DOHH2 (cell line): ENCODE results near the gene RBM26.

Experiments
- H3F3A ChIP-seq: fragments of 200-600 bp; sonication (generic), shearing (Covaris generic); 2 replicates; pipeline ENCODE4 v1.6.0; 2016; ENCODE audit warnings: antibody characterized with exemption, mild to moderate bottlenecking; ENCODE audit not compliant: control insufficient read depth, insufficient read depth
- H3K27ac ChIP-seq: fragments of 200-600 bp; sonication (generic); 2 replicates; pipeline ENCODE4 v1.5.1; 2014; ENCODE audit warnings: low read depth, mild to moderate bottlenecking, low read length, moderate library complexity
- H3K27me3 ChIP-seq: fragments of 200-600 bp; sonication (generic); 2 replicates; pipeline ENCODE4 v1.6.1; 2014; ENCODE audit warnings: mild to moderate bottlenecking, low read length, mixed read lengths; ENCODE audit not compliant: control insufficient read depth
- H3K36me3 ChIP-seq: fragments of 200-600 bp; sonication (generic); 2 replicates; pipeline ENCODE4 v1.6.1; 2014; ENCODE audit warnings: mild to moderate bottlenecking, low read length, moderate library complexity, mixed read lengths; ENCODE audit not compliant: control insufficient read depth
- H3K4me1 ChIP-seq: fragments of 200-600 bp; sonication (generic); 2 replicates; pipeline ENCODE4 v1.6.1; 2014; ENCODE audit warnings: mild to moderate bottlenecking, low read length, mixed read lengths; ENCODE audit not compliant: control insufficient read depth
- H3K4me2 ChIP-seq: fragments of 200-600 bp; sonication (generic); 2 replicates; pipeline ENCODE4 v1.6.0; 2014; ENCODE audit warnings: mild to moderate bottlenecking, low read length, moderate library complexity
- H3K4me3 ChIP-seq: fragments of 200-600 bp; sonication (generic); 2 replicates; pipeline ENCODE4 v1.5.1; 2014; ENCODE audit warnings: mild to moderate bottlenecking, low read length, mixed read lengths
- H3K79me2 ChIP-seq: fragments of 200-600 bp; sonication (generic); 2 replicates; pipeline ENCODE4 v1.6.1; 2014; ENCODE audit warnings: mild to moderate bottlenecking, low read length, mixed read lengths; ENCODE audit not compliant: control insufficient read depth
- H3K9me2 ChIP-seq: fragments of 200-600 bp; sonication (generic); replicated peaks from 2 replicates; pipeline ENCODE4 v1.6.1; 2014; ENCODE audit warnings: mild to moderate bottlenecking, low read length, mixed read lengths; ENCODE audit not compliant: control insufficient read depth
- H3K9me3 ChIP-seq: fragments of 200-600 bp; sonication (generic); 2 replicates; pipeline ENCODE4 v1.6.1; 2014; ENCODE audit warnings: antibody characterized with exemption, low read length, mixed read lengths; ENCODE audit not compliant: control insufficient read depth, insufficient read depth
- H4K20me1 ChIP-seq: fragments of 200-600 bp; sonication (generic); 2 replicates; pipeline ENCODE4 v1.6.0; 2014; ENCODE audit warnings: low read depth, mild to moderate bottlenecking, antibody characterized with exemption, low read length, moderate library complexity; ENCODE audit not compliant: control insufficient read depth, insufficient read depth
- CTCF ChIP-seq: fragments of 200-600 bp; sonication (generic); IDR thresholded peaks from one replicate; pipeline ENCODE4 v1.5.1; 2014; ENCODE audit warnings: antibody characterized with exemption, mild to moderate bottlenecking, low read depth, low read length; ENCODE audit not compliant: poor library complexity, severe bottlenecking
- EZH2phosphoT487 ChIP-seq: fragments of 200-600 bp; sonication (generic); IDR thresholded peaks from 2 replicates; pipeline ENCODE4 v1.6.1; 2017; ENCODE audit warnings: borderline replicate concordance, mild to moderate bottlenecking, antibody characterized with exemption, low read length, moderate library complexity, mixed read lengths

Gene RBM26

GRCh38 chr13:79434556-79434955 lies 28.5 kb upstream of the RBM26 start:
- H3F3A ChIP-seq: no peaks in the 10 kb centered on the region
- H3K4me1 ChIP-seq: peaks cover 1% of the 10 kb centered on the region; the same call in 1 of the 2 replicates
- H3K79me2 ChIP-seq: no peaks in the 10 kb centered on the region
- H3K4me2 ChIP-seq: no peak overlapping the region
- H4K20me1 ChIP-seq: no peaks in the 10 kb centered on the region
- H3K9me2 ChIP-seq: no peaks in the 10 kb centered on the region
- no peak overlapping the region for H3K27ac ChIP-seq
- no peak for TF ChIP-seq CTCF
- no peak for TF ChIP-seq EZH2phosphoT487
- H3K36me3 ChIP-seq: no peaks in the 10 kb centered on the region
- no peak overlapping the region for H3K4me3 ChIP-seq
- no peaks in the 10 kb centered on the region for H3K27me3 ChIP-seq
- no peaks in the 10 kb centered on the region for H3K9me3 ChIP-seq

- Histone ChIP-seq H3K4me3 (no peak overlapping the region), H3K79me2 (no peaks in the 10 kb centered on the region), H3K4me1 (peaks cover 9% of the 10 kb centered on the region), H3K36me3 (no peaks in the 10 kb centered on the region), H3K4me2 (no peak overlapping the region), H3K9me3 (no peaks in the 10 kb centered on the region), H3K9me2 (no peaks in the 10 kb centered on the region), H3K27ac (no peak overlapping the region), H3F3A (no peaks in the 10 kb centered on the region), H4K20me1 (no peaks in the 10 kb centered on the region), H3K27me3 (no peaks in the 10 kb centered on the region)
- TF ChIP-seq CTCF (no peak), EZH2phosphoT487 (no peak)
Observed at GRCh38 chr13:79432992-79433391, 26.9 kb upstream of the RBM26 start.

- Histone ChIP-seq H3K27ac (no peak overlapping the region), H3K9me2 (no peaks in the 10 kb centered on the region), H3K79me2 (no peaks in the 10 kb centered on the region), H3K4me3 (no peak overlapping the region), H3K36me3 (no peaks in the 10 kb centered on the region), H3K4me2 (no peak overlapping the region), H3F3A (no peaks in the 10 kb centered on the region), H3K9me3 (no peaks in the 10 kb centered on the region), H3K27me3 (no peaks in the 10 kb centered on the region), H3K4me1 (peaks cover 15% of the 10 kb centered on the region), H4K20me1 (no peaks in the 10 kb centered on the region)
- no peak for TF ChIP-seq CTCF
- no peak for TF ChIP-seq EZH2phosphoT487
Observed at GRCh38 chr13:79432086-79432485, 26.0 kb upstream of the RBM26 start.

- H3K4me2 ChIP-seq: peak overlapping the region; percentile 24
- no peaks in the 10 kb centered on the region for H3K9me2 ChIP-seq
- no peaks in the 10 kb centered on the region for H4K20me1 ChIP-seq
- H3K9me3 ChIP-seq: no peaks in the 10 kb centered on the region
- no peaks in the 10 kb centered on the region for H3K79me2 ChIP-seq
- H3K27me3 ChIP-seq: no peaks in the 10 kb centered on the region
- H3F3A ChIP-seq: no peaks in the 10 kb centered on the region
- no peak overlapping the region for H3K27ac ChIP-seq
- no peak for TF ChIP-seq EZH2phosphoT487
- TF ChIP-seq CTCF: no peak
- no peaks in the 10 kb centered on the region for H3K36me3 ChIP-seq
- H3K4me1 ChIP-seq: peaks cover 15% of the 10 kb centered on the region
- no peak overlapping the region for H3K4me3 ChIP-seq
Observed at GRCh38 chr13:79429309-79429708, 23.3 kb upstream of the RBM26 start.
